ENCODE results near the gene SMIM31. TPM values are rescaled to one million over a fixed set of nuclear protein-coding genes. Genes with fewer than 3 reads are reported as not detected.

Gene SMIM31
- polyA plus RNA-seq, 3 donors, result not detected

- Histone ChIP-seq H3K9ac (ENCODE audit: insufficient read depth, low read length, poor library complexity, severe bottlenecking) (no peak overlapping the region), H2AFZ (ENCODE audit: insufficient read depth, low read depth, low read length, poor library complexity, severe bottlenecking) (no peak overlapping the region), H3K9me3 (replicated peaks in 1 of 2; ENCODE audit: control insufficient read depth in 1 of 2, insufficient read depth in 1 of 2, low read length in 2 of 2) (no peaks in the 10 kb centered on the region), H3K27ac (ENCODE audit: low read depth in 1 of 2, low read length in 2 of 2) (no peak overlapping the region), H3K36me3 (replicated peaks in 1 of 2; ENCODE audit: control insufficient read depth in 1 of 2, insufficient read depth in 2 of 2, low read length in 2 of 2) (no peaks in the 10 kb centered on the region), H3K79me2 (ENCODE audit: insufficient read depth, low read length) (no peaks in the 10 kb centered on the region), H4K20me1 (ENCODE audit: insufficient read depth, low read length) (no peaks in the 10 kb centered on the region), H3K4me2 (replicated peaks; ENCODE audit: extremely low read depth, low read length, poor library complexity, severe bottlenecking) (no peak overlapping the region), H3K4me3 (replicated peaks in 1 of 3; ENCODE audit: low read depth in 2 of 3, low read length in 3 of 3) (no peak overlapping the region), H3K27me3 (ENCODE audit: control insufficient read depth in 2 of 2, insufficient read depth in 2 of 2, low read length in 2 of 2) (no peaks in the 10 kb centered on the region), H3K4me1 (ENCODE audit: control insufficient read depth in 1 of 2, insufficient read depth in 2 of 2, low read length in 2 of 2) (no peaks in the 10 kb centered on the region)
- no CpG with 5 or more reads among the region's 4 CpGs for WGBS (ENCODE audit: insufficient coverage)
- intact Hi-C loops (cut with micrococcal nuclease), result no loop called here
- no peak for TF ChIP-seq CTCF (IDR thresholded peaks at IDR 0.05)
- no peaks in the 10 kb centered on the region for H3K36me3 Mint-ChIP-seq
- H3K9me3 Mint-ChIP-seq, result peaks cover 0 to 5% (median 2%) of the 10 kb centered on the region in 7 donors
- H3K27me3 Mint-ChIP-seq (ENCODE audit: low read depth in 3 of 3), result peaks cover 0 to 4% (median 3%) of the 10 kb centered on the region in 3 donors
- H3K4me1 Mint-ChIP-seq, result no peaks in the 10 kb centered on the region
- no peak overlapping the region for H3K27ac Mint-ChIP-seq
- no peak overlapping the region for H3K4me3 Mint-ChIP-seq
- no peak for DNase-seq
Measured at GRCh38 chr4:164824581-164824980, 70.7 kb downstream of the SMIM31 start.

- no peaks in the 10 kb centered on the region for H3K36me3 Mint-ChIP-seq
- intact Hi-C loops (cut with micrococcal nuclease), result no loop called here
- Histone ChIP-seq H3K27me3 (ENCODE audit: control insufficient read depth in 2 of 2, insufficient read depth in 2 of 2, low read length in 2 of 2) (no peaks in the 10 kb centered on the region), H3K4me2 (replicated peaks; ENCODE audit: extremely low read depth, low read length, poor library complexity, severe bottlenecking) (no peak overlapping the region), H3K4me3 (replicated peaks in 1 of 3; ENCODE audit: low read depth in 2 of 3, low read length in 3 of 3) (no peak overlapping the region), H3K79me2 (ENCODE audit: insufficient read depth, low read length) (no peaks in the 10 kb centered on the region), H2AFZ (ENCODE audit: insufficient read depth, low read depth, low read length, poor library complexity, severe bottlenecking) (no peak overlapping the region), H3K9me3 (replicated peaks in 1 of 2; ENCODE audit: control insufficient read depth in 1 of 2, insufficient read depth in 1 of 2, low read length in 2 of 2) (no peaks in the 10 kb centered on the region), H3K36me3 (replicated peaks in 1 of 2; ENCODE audit: control insufficient read depth in 1 of 2, insufficient read depth in 2 of 2, low read length in 2 of 2) (no peaks in the 10 kb centered on the region), H3K27ac (ENCODE audit: low read depth in 1 of 2, low read length in 2 of 2) (no peak overlapping the region), H4K20me1 (ENCODE audit: insufficient read depth, low read length) (no peaks in the 10 kb centered on the region), H3K4me1 (ENCODE audit: control insufficient read depth in 1 of 2, insufficient read depth in 2 of 2, low read length in 2 of 2) (no peaks in the 10 kb centered on the region), H3K9ac (ENCODE audit: insufficient read depth, low read length, poor library complexity, severe bottlenecking) (no peak overlapping the region)
- peaks cover 0 to 5% (median 2%) of the 10 kb centered on the region in 7 donors for H3K9me3 Mint-ChIP-seq
- no peak for TF ChIP-seq CTCF (IDR thresholded peaks at IDR 0.05)
- no CpG with 5 or more reads among the region's 3 CpGs for whole genome bisulfite sequencing (ENCODE audit: insufficient coverage)
- H3K4me3 Mint-ChIP-seq, result no peak overlapping the region
- H3K27ac Mint-ChIP-seq, result no peak overlapping the region
- no peaks in the 10 kb centered on the region for H3K27me3 Mint-ChIP-seq (ENCODE audit: low read depth in 3 of 3)
- H3K4me1 Mint-ChIP-seq, result no peaks in the 10 kb centered on the region
- no peak for DNase-seq
Measured at GRCh38 chr4:164828955-164829354, 75.0 kb downstream of the SMIM31 start.
